ENCODE measurements around the gene MAK.
A peak's percentile ranks its signal among the peaks of the same experiment; 100 is the strongest.
"Not testable (repeated sequence)": the region's sequence is repeated elsewhere in the genome, so short reads cannot be mapped to it uniquely, and the experiment has no call there.

MAK gene

DNA sequence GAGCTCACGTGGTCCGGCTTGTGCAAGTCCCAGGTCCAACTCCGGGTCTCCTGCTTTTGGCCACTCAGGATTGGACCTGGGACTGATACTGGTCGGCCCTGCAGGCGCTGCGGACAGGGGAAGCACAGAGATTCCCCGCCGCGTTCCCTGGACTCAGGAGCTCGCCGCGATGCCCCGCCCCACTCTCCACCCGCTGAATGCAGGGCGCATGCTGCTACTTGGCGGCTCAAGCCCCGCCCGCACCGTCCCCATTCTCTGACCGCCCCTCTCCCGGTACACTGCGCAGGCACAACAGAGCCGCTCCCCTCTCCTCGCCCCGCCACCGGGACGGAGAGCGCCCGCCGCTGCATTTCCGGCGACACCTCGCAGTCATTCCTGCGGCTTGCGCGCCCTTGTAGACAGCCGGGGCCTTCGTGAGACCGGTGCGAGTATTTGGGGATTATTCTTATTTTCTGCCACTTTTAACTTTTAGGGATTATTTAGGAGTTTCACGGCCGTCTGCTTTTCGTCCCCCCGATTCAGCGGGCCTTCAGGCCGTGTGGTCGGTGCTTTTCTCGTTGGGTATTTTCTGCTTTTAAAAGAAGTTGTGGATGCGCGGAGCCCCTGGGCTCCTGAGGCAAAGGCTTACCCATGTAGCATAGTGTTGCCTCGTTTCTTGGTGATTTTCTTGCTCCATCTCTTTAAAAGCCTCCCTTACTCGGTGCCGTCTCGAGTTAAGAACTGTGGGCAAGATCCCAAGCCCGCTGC lies 115.3 kb downstream of the MAK start, which contains the start of gene TMEM14C:
TSS of gene TMEM14C (plus strand) at position 251 of the 747 bp plus-strand sequence. CDS start 1,544 bp downstream, outside the sequence.
- peak; percentile 94 for DNase-seq (ENCODE audit: low spot score)

DNA sequence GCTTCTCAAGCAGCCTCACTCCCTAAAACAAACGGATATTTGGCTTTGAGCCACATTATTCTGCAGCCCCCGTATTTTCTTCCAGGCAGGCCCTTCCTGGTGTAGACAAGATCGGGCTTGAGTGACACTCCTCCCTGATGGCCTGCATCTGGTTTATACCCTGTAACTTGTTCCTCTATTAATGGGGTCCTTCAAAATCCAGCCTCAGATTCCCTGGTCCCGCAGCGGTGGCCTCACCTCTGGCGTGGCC lies 115.8 kb downstream of the MAK start:
- no peak for DNase-seq (ENCODE audit: low spot score)

DNA sequence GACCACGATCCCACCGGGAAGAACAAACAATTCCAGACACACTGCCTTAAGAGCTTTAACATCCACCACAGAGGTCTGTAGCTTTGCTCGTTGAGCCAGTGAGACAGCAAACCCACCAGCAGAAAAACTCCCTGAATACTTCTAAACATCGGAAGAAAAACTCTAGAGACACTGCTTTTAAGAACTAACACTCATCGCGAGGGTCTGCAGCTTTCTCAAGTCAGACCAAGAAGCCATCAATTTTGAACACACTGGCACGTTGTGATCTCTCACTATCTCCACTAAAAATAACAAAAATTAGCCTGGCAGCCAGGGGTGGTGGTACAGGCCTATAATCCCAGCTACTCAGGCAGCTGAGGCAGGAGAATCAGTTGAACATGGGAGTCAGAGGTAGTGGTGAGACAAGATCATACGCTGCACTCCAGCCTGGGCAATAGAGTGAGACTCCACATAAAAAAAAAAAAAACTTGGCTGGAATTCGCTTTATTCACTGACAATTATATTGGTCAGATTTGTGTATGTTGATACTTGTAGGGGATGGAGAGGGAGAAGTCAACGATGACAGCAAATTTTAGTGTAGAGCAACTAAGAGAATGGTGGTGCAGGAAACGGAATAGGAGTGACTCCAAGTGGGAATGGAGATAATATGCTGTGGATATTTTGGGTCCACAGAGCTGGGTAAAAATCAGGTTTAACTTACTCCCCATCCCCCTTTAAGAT lies 116.3 kb downstream of the MAK start:
- DNase-seq (ENCODE audit: low spot score), result no peak

DNA sequence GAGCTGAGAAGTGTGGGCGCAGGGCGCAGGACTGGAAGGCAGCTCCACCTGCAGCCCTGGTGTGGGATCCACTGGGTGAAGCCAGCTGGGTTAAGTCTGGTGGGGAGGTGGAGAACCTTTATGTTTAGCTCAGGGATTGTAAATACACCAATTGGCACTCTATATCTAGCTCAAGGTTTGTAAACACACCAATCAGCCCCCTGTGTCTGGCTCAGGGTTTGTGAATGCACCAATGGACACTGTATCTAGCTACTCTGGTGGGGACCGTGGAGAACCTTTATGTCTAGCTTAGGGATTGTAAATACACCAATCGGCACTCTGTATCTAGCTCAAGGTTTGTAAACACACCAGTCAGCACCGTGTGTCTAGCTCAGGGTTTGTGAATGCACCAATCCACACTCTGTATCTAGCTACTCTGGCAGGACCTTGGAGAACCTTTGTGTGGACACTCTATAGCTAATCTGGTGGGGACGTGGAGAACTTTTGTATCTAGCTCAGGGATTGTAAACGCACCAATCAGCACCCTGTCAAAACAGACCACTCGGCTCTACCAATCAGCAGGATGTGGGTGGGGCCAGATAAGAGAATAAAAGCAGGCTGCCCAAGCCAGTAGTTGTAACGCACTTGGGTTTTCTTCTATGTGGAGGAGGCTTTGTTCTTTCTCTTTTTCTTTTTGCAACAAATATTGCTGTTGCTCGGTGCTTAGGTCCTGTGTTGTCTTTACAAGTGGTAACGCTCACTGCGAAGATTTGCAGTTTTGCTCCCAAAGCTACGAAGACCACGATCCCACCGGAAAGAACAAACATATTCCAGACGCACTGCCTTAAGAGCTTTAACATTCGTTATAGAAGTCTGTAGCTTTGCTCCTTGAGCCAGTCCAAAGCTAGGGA lies 117.1 kb downstream of the MAK start:
- DNase-seq (ENCODE audit: low spot score), result not testable (repeated sequence)

DNA sequence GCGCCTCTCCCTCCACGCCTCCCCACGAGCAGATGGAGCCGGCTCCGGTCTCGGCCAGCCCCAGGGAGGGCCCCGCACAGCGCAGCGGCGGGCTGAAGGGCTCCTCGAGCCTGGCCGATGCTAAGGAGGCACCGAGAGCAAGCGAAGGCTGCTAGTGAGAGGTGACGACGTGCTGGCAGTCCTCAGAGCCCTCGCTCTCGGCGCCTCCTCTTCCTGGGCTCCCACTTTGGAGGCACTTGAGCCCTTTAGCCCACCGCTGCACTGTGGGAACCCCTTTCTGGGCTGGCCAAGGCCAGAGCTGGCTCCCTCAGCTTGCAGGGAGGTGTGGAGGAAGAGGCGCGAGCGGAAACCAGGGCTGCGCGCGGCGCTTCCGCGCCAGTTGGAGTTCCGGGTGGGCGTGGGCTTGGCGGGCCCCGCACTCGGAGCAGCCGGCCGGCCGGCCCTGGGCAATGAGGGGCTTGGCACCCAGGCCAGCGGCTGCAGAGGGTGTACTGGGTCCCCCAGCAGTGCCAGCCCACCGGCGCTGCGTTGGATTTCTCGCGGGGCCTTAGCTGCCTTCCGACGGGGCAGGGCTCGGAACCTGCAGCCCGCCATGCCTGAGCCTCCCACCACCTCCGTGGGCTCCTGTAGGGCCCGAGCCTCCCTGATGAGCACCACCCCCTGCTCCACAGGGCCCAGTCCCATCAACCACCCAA lies 117.9 kb downstream of the MAK start:
- no peak for DNase-seq (ENCODE audit: low spot score)

DNA sequence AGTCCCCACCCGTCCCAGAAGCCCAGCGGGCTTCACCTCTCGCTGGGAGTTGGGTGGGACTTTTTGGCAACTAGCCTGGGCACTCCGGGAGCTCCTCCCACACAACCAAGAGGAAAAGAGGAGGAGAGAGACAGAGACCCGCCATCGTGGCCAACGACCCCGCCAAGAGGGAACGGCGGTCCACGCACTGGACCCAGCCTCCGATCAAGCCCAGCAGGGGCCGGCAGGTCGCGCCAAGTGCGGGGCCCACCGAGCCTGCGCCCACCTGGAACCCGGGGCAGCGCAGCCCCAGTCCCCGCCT lies 118.4 kb downstream of the MAK start:
- DNase-seq (ENCODE audit: low spot score), result no peak

DNA sequence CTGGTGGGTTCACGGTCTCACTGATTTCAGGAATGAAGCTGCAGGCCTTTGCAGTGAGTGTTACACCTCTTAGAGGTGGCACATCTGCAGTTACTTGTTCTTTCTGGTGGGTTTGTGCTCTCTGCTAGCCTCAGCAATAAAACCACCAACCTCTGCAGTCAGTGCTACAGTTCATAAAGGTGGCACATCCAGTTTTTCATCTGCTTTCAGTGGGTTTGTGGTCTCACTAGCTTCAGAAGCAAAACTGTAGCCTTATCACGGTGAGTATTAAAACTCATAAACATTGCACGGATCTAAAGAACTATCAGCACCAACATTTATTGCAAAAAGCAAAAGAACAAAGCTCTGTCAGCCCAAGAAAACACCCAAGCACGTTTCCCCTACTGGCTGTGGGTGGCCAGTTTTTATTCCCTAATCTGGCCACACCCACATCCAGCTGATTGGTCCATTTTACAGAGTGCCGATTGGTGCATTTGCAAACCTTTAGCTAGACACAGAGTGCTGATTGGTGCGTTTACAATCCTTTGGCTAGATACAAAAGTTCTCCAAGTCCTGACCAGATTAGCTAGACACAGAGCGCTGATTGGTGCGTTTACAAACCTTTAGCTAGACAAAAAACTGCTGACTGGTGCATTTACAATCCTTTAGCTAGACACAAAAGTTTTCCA lies 118.9 kb downstream of the MAK start:
- DNase-seq (ENCODE audit: low spot score), result no peak

DNA sequence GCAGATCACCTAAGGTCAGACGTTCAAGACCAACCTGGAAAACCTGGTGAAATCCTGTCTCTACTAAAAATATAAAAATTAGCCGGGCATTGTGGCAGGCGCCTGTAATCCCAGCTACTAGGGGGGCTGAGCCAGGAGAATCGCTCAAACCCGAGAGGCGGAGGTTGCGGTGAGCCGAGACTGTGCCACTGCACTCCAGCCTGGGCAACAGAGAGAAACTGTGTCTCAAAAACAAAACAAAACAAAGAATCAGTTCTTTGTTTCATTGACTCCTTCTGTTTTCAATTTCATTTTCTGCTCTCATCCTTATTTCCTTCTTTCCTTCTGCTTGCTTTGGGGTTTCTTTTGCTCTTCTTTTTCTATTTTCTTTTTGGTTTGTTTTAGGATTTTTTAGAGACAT lies 124.4 kb downstream of the MAK start:
- DNase-seq (ENCODE audit: low spot score), result no peak
